Measurements from ENCODE around the gene CACNA2D3.

DNA sequence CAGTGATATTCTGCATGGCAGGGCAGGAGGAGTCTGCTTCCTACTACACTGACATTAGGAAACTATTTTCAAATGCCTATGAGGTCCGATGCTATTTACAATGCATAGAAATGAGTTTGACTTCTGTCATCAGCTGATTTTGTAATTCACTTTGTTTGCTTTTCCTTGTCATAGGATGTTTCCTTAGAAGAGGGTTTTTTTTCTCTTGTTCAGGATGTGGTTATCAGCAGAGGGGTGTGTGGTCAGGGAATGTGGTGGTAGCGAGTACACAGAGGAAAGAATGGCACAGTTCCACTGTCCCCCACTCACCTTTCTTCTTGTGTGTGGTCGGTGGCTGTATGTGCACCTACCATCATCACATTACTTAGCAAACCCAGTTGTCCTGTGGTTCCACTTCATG lies 574.0 kb downstream of the CACNA2D3 start:
- TF ChIP-seq, protein P1, sequence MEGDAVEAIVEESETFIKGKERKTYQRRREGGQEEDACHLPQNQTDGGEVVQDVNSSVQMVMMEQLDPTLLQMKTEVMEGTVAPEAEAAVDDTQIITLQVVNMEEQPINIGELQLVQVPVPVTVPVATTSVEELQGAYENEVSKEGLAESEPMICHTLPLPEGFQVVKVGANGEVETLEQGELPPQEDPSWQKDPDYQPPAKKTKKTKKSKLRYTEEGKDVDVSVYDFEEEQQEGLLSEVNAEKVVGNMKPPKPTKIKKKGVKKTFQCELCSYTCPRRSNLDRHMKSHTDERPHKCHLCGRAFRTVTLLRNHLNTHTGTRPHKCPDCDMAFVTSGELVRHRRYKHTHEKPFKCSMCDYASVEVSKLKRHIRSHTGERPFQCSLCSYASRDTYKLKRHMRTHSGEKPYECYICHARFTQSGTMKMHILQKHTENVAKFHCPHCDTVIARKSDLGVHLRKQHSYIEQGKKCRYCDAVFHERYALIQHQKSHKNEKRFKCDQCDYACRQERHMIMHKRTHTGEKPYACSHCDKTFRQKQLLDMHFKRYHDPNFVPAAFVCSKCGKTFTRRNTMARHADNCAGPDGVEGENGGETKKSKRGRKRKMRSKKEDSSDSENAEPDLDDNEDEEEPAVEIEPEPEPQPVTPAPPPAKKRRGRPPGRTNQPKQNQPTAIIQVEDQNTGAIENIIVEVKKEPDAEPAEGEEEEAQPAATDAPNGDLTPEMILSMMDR (IDR thresholded peaks at IDR 0.05; ENCODE audit: insufficient read depth, low read depth, low read length), result no peak
- TF ChIP-seq EZH2 (IDR thresholded peaks at IDR 0.05; ENCODE audit: insufficient read depth, low read length), result no peak
